ENCODE measurements around the gene CRELD2. TPM values are rescaled to one million over a fixed set of nuclear protein-coding genes. Genes with fewer than 3 reads are reported as not detected.

Gene CRELD2
- total and polyA plus RNA-seq, 5 donors: 21.8 to 40.0 (median 26.5) TPM

- H3K27ac ChIP-seq (ENCODE audit: low read length): no peak overlapping the region
- no peak for ATAC-seq
- intact Hi-C loops (cut with DNase I): loop anchor here in 1 of 4 donors (10.0 kb wide), 1 partner anchor 139 kb away; no protein-coding TSS in a partner anchor
- WGBS: 89% methylated on average over 11 of the region's 11 CpGs
- H3K4me1 ChIP-seq (ENCODE audit: control insufficient read depth, insufficient read depth, low read length): no peaks in the 10 kb centered on the region
- H3K27me3 ChIP-seq (ENCODE audit: control insufficient read depth, insufficient read depth): no peaks in the 10 kb centered on the region
- DNase-seq: peak in 1 of 3 donors; percentile 55
- H3K9me3 ChIP-seq (ENCODE audit: control insufficient read depth, low read length): no peaks in the 10 kb centered on the region
- H3K4me3 ChIP-seq (ENCODE audit: low read length): no peak overlapping the region
Observed at GRCh38 chr22:49904040-49904369, 14.4 kb upstream of the CRELD2 start.

DNA sequence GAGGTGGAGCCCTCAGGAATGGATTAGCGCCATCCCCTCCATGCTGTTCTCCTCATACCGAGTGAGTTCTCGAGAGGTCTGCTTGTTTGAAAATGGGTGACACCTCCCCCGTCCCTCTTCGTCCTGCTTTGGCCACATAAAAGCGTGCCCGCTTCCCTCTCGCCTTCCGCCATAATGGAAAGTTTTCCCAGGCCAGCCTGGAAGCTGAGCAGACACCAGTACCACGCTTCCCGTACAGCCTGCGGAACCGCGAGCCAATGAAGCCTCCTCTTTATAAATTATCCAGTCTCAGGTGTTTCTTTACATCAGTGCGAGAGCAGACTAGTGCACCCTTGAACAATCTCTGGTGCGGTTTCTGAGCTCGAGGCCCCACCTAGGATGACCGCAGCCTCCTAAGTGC lies 13.0 kb upstream of the CRELD2 start:
- WGBS: 96% methylated on average over 18 of the region's 18 CpGs

GRCh38 chr22:49906071-49906798 lies 12.2 kb upstream of the CRELD2 start:
- no peak overlapping the region for H3K4me3 ChIP-seq (ENCODE audit: low read length)
- no peak overlapping the region for H3K27ac ChIP-seq (ENCODE audit: low read length)
- ATAC-seq (no peak), DNase-seq (peak in 1 of 3 donors; percentile 37)
- H3K27me3 ChIP-seq (ENCODE audit: control insufficient read depth, insufficient read depth): no peaks in the 10 kb centered on the region
- 94% methylated on average over 28 of the region's 28 CpGs for WGBS
- no peaks in the 10 kb centered on the region for H3K4me1 ChIP-seq (ENCODE audit: control insufficient read depth, insufficient read depth, low read length)
- intact Hi-C loops (cut with DNase I): loop anchor here in 1 of 4 donors (10.0 kb wide), 1 partner anchor 141 kb away; no protein-coding TSS in a partner anchor
- no peaks in the 10 kb centered on the region for H3K9me3 ChIP-seq (ENCODE audit: control insufficient read depth, low read length)

More for the DNA sequence above, 13.0 kb upstream of the CRELD2 start:
- DNase-seq (no peak), ATAC-seq (no peak)
- Histone ChIP-seq H3K9me3 (ENCODE audit: control insufficient read depth, low read length) (no peaks in the 10 kb centered on the region), H3K27ac (ENCODE audit: low read length) (no peak overlapping the region), H3K4me3 (ENCODE audit: low read length) (no peak overlapping the region), H3K27me3 (ENCODE audit: control insufficient read depth, insufficient read depth) (no peaks in the 10 kb centered on the region), H3K4me1 (ENCODE audit: control insufficient read depth, insufficient read depth, low read length) (no peaks in the 10 kb centered on the region)
- intact Hi-C loops (cut with DNase I): loop anchor here in 1 of 4 donors (10.0 kb wide), 1 partner anchor 141 kb away; no protein-coding TSS in a partner anchor

DNA sequence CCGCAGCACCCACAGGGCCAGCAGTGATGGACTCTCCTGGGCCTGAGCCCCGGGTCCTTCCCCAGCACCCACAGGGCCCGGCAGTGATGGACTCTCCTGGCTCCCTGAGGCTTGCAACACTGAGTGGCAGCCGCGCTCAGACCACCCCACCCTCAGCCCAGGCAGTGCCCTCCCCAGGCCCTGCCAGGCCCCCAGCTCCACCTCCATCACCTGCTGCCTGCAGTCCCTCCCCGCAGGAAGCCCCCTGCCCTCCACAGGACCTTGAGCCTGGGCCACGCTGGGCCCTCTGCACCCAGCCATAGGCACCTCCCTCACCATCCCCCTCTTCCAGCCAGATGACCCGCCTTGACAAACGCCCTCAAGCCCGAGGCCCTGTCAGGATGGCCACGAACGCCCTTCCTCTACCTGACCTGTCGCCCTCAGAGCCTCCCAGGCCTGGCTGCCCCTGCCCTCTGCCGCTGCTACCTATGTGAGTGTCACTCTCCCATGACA lies 11.6 kb upstream of the CRELD2 start:
- no peak overlapping the region for H3K27ac ChIP-seq (ENCODE audit: low read length)
- H3K4me3 ChIP-seq (ENCODE audit: low read length): no peak overlapping the region
- 92% methylated on average over 14 of the region's 14 CpGs for WGBS
- no peaks in the 10 kb centered on the region for H3K27me3 ChIP-seq (ENCODE audit: control insufficient read depth, insufficient read depth)
- intact Hi-C loops (cut with DNase I): loop anchor here in 1 of 4 donors (10.0 kb wide), 1 partner anchor 142 kb away; no protein-coding TSS in a partner anchor
- ATAC-seq: peak; percentile 8 to 30
- H3K4me1 ChIP-seq (ENCODE audit: control insufficient read depth, insufficient read depth, low read length): no peaks in the 10 kb centered on the region
- DNase-seq: peak in 1 of 3 donors; percentile 25
- H3K9me3 ChIP-seq (ENCODE audit: control insufficient read depth, low read length): no peaks in the 10 kb centered on the region

- Histone ChIP-seq H3K4me1 (ENCODE audit: control insufficient read depth, insufficient read depth, low read length) (no peaks in the 10 kb centered on the region), H3K9me3 (ENCODE audit: control insufficient read depth, low read length) (no peaks in the 10 kb centered on the region), H3K4me3 (ENCODE audit: low read length) (no peak overlapping the region), H3K27me3 (ENCODE audit: control insufficient read depth, insufficient read depth) (no peaks in the 10 kb centered on the region), H3K27ac (ENCODE audit: low read length) (no peak overlapping the region)
- ATAC-seq (no peak), DNase-seq (peak in 1 of 3 donors; percentile 47)
- intact Hi-C loops (cut with DNase I): loop anchor here in 1 of 4 donors (10.0 kb wide), 1 partner anchor 143 kb away; no protein-coding TSS in a partner anchor
- 96% methylated on average over 19 of the region's 19 CpGs for WGBS
Observed at GRCh38 chr22:49907807-49908206, 10.6 kb upstream of the CRELD2 start.

- no peak overlapping the region for H3K4me3 ChIP-seq (ENCODE audit: low read length)
- intact Hi-C loops (cut with DNase I): loop anchor here in 2 of 4 donors (10.0 kb wide), 1 partner anchor 145 kb away; no protein-coding TSS in a partner anchor
- no peak overlapping the region for H3K27ac ChIP-seq (ENCODE audit: low read length)
- H3K4me1 ChIP-seq (ENCODE audit: control insufficient read depth, insufficient read depth, low read length): no peaks in the 10 kb centered on the region
- DNase-seq (peak in 1 of 3 donors; percentile 40), ATAC-seq (no peak)
- H3K27me3 ChIP-seq (ENCODE audit: control insufficient read depth, insufficient read depth): no peaks in the 10 kb centered on the region
- WGBS: 92% methylated on average over 23 of the region's 23 CpGs
- no peaks in the 10 kb centered on the region for H3K9me3 ChIP-seq (ENCODE audit: control insufficient read depth, low read length)
Observed at GRCh38 chr22:49909476-49910205, 8.8 kb upstream of the CRELD2 start.

- ATAC-seq (no peak), DNase-seq (peak in 1 of 3 donors; percentile 47)
- Histone ChIP-seq H3K4me1 (ENCODE audit: control insufficient read depth, insufficient read depth, low read length) (no peaks in the 10 kb centered on the region), H3K27me3 (ENCODE audit: control insufficient read depth, insufficient read depth) (no peaks in the 10 kb centered on the region), H3K27ac (ENCODE audit: low read length) (no peak overlapping the region), H3K9me3 (ENCODE audit: control insufficient read depth, low read length) (no peaks in the 10 kb centered on the region), H3K4me3 (ENCODE audit: low read length) (no peak overlapping the region)
- WGBS: 92% methylated on average over 27 of the region's 27 CpGs
- intact Hi-C loops (cut with DNase I): loop anchor here in 1 of 4 donors (10.0 kb wide), 1 partner anchor 146 kb away; no protein-coding TSS in a partner anchor
Observed at GRCh38 chr22:49910229-49911155, 7.9 kb upstream of the CRELD2 start.

DNA sequence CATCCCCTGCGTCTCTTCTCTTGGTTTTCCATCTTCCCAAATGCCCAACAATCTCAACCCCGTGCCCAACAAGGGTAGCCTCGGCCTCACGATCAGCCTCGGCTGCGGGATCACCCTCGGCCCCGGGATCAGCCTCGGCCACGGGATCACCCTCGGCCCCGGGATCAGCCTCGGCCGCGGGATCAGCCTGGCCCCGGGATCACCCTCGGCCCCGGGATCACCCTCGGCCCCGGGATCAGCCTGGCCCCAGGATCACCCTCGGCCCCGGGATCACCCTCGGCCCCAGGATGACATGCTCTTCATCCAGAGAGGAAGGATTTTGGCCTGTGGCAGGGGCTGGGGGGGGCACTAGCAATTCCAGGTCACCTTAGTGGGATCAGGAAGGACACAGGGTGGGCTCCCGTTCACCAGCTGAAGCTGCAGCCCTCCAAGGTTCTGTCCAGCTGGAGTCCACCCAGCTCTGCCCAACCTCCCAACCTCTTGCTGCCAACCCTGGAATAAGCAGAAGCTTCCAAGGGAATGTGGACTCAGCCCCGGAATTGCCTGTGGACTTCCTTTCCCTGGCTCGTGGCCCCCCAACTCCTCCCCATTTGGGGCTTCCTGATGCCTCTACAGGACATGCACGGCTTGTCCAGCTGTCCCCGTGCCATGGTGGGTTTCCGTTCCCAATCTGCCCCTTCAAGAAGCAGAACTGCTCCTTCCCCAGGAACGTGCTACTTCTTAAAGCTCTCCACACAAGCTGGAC lies 6.4 kb upstream of the CRELD2 start:
- Histone ChIP-seq H3K4me3 (ENCODE audit: low read length) (no peak overlapping the region), H3K4me1 (ENCODE audit: control insufficient read depth, insufficient read depth, low read length) (peaks cover 3% of the 10 kb centered on the region), H3K9me3 (ENCODE audit: control insufficient read depth, low read length) (no peaks in the 10 kb centered on the region), H3K27ac (ENCODE audit: low read length) (no peak overlapping the region), H3K27me3 (ENCODE audit: control insufficient read depth, insufficient read depth) (no peaks in the 10 kb centered on the region)
- ATAC-seq (no peak), DNase-seq (peak in 1 of 3 donors; percentile 35)
- 94% methylated on average over 30 of the region's 30 CpGs for WGBS
- intact Hi-C loops (cut with DNase I): loop anchor here in 1 of 4 donors (10.0 kb wide), 1 partner anchor 147 kb away; no protein-coding TSS in a partner anchor

DNA sequence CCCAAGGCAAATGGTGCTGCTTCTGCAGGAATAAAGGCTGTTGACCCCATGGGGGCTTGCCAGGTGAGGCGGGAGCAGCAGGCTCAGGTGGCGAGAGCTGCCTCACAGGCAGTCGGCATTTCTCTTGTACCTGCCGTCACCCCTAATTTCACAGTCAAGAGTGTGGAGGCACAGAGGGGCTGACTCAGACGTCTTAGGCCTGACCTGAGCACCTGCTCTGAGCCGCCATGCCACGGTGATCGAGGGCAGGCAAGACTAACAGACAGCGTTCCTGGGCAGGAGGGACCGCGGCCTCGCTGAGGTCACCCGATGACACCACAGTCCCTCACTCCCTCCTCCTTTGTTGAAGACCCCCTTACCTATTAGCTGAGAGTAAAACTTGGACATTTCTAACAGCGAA lies 5.4 kb upstream of the CRELD2 start:
- intact Hi-C loops (cut with DNase I): loop anchor here in 1 of 4 donors (10.0 kb wide), 1 partner anchor 148 kb away; no protein-coding TSS in a partner anchor

More for the DNA sequence above, 5.4 kb upstream of the CRELD2 start:
- DNase-seq (peak in 1 of 3 donors; percentile 44), ATAC-seq (no peak)
- H3K27ac ChIP-seq (ENCODE audit: low read length): no peak overlapping the region
- WGBS: 96% methylated on average over 14 of the region's 14 CpGs
- H3K4me3 ChIP-seq (ENCODE audit: low read length): no peak overlapping the region
- H3K27me3 ChIP-seq (ENCODE audit: control insufficient read depth, insufficient read depth): no peaks in the 10 kb centered on the region
- H3K4me1 ChIP-seq (ENCODE audit: control insufficient read depth, insufficient read depth, low read length): peaks cover 4% of the 10 kb centered on the region
- H3K9me3 ChIP-seq (ENCODE audit: control insufficient read depth, low read length): no peaks in the 10 kb centered on the region
